Hepatocyte (in vitro differentiated cells): ENCODE measurements around the gene KIFC3. TPM values are rescaled to one million over a fixed set of nuclear protein-coding genes. Genes with fewer than 3 reads are reported as not detected.

ENCODE experiments used
- DNase-seq: peaks from one replicate; pipeline ENCODE4 v3.0.0-alpha.2; 2016; ENCODE audit warnings: low spot score
- H2AFZ ChIP-seq: fragments of 200-600 bp; sonication (generic); 2 replicates; pipeline ENCODE4 v1.6.0; 2016; ENCODE audit warnings: antibody characterized with exemption, mild to moderate bottlenecking
- H3K27ac ChIP-seq: fragments of 200-600 bp; sonication (generic); 2 replicates; pipeline ENCODE4 v1.5.1; 2016; ENCODE audit warnings: mild to moderate bottlenecking
- H3K27me3 ChIP-seq: fragments of 200-600 bp; sonication (generic); 2 replicates; pipeline ENCODE4 v1.6.1; 2016
- H3K36me3 ChIP-seq: fragments of 200-600 bp; sonication (generic); replicated peaks from 2 replicates; pipeline ENCODE4 v1.5.1; 2016; ENCODE audit warnings: low read depth; ENCODE audit not compliant: insufficient read depth
- H3K4me1 ChIP-seq: fragments of 200-600 bp; sonication (generic); 2 replicates; pipeline ENCODE4 v1.5.1; 2016; ENCODE audit warnings: mild to moderate bottlenecking, moderate library complexity; ENCODE audit not compliant: insufficient read depth
- H3K4me2 ChIP-seq: fragments of 200-600 bp; sonication (generic); 2 replicates; pipeline ENCODE4 v1.6.0; 2016
- H3K4me3 ChIP-seq: fragments of 200-600 bp; sonication (generic); 2 replicates; pipeline ENCODE4 v1.5.1; 2016; ENCODE audit warnings: mild to moderate bottlenecking
- H3K79me2 ChIP-seq: fragments of 200-600 bp; sonication (generic); 2 replicates; pipeline ENCODE4 v1.6.0; 2017; ENCODE audit warnings: mild to moderate bottlenecking
- H3K9me2 ChIP-seq: fragments of 200-600 bp; sonication (generic); replicated peaks from 2 replicates; pipeline ENCODE4 v1.6.0; 2017; ENCODE audit warnings: mild to moderate bottlenecking; ENCODE audit not compliant: insufficient read depth
- H3K9me3 ChIP-seq: fragments of 200-600 bp; sonication (generic); 2 replicates; pipeline ENCODE4 v1.5.1; 2016; ENCODE audit warnings: low read depth, mild to moderate bottlenecking
- H4K20me1 ChIP-seq: fragments of 200-600 bp; sonication (generic); 2 replicates; pipeline ENCODE4 v1.6.0; 2016; ENCODE audit warnings: mild to moderate bottlenecking; ENCODE audit not compliant: insufficient read depth, poor library complexity, severe bottlenecking
- EZH2 ChIP-seq: fragments of 200-600 bp; sonication (generic); IDR thresholded peaks from 2 replicates; pipeline ENCODE4 v1.6.1; 2016; ENCODE audit warnings: antibody characterized with exemption, mild to moderate bottlenecking, borderline replicate concordance
- EZH2phosphoT487 ChIP-seq: fragments of 200-600 bp; sonication (generic); IDR thresholded peaks from one replicate; pipeline ENCODE4 v1.6.1; 2018; ENCODE audit warnings: antibody characterized with exemption, mild to moderate bottlenecking, low read depth, moderate library complexity; ENCODE audit not compliant: unreplicated experiment, severe bottlenecking
- WGBS: methylation state at CpG from one replicate; pipeline ENCODE4 v1.1.6; 2016; ENCODE audit warnings: low lambda C conversion rate; ENCODE audit errors: missing lambda C conversion rate; 5-methylcytosine and 5-hydroxymethylcytosine counted together
- polyA plus RNA-seq: library from polyadenylated mRNA; unstranded; fragments of >200 nt; fragmentation: Nextera tagmentation; extraction: Ambion mirVana; gene quantifications from 2 replicates; pipeline ENCODE4 v1.2.1, GENCODE V29; 2016
- total RNA-seq: library from RNA; depleted of rRNA; stranded (reverse); fragments of >200 nt; gene quantifications from 2 replicates; pipeline ENCODE4 v1.2.3, GENCODE V29; 2014
- TF ChIP-seq, protein P1 (sequence below): fragments of 200-600 bp; sonication (generic); IDR thresholded peaks from 2 replicates; pipeline ENCODE4 v1.5.1; 2016; ENCODE audit warnings: antibody characterized with exemption, mild to moderate bottlenecking; ENCODE audit not compliant: poor library complexity

KIFC3 gene
- total and polyA plus RNA-seq, 2 experiments from 2014 or later: 49.7 to 55.3 TPM

GRCh38 chr16:57804111-57804837 is 2.0 kb upstream of the KIFC3 start:
- WGBS: 67% methylated on average over 5 of the region's 5 CpGs
- H2AFZ ChIP-seq: no peak overlapping the region
- H3K27me3 ChIP-seq: no peaks in the 10 kb centered on the region
- no peak for DNase-seq
- peak overlapping the region; percentile 96 for H3K27ac ChIP-seq
- H4K20me1 ChIP-seq: no peaks in the 10 kb centered on the region
- no peak overlapping the region for H3K4me3 ChIP-seq
- peaks cover 27% of the 10 kb centered on the region for H3K79me2 ChIP-seq
- TF ChIP-seq EZH2: no peak
- no peak for TF ChIP-seq EZH2phosphoT487
- TF ChIP-seq, protein P1, sequence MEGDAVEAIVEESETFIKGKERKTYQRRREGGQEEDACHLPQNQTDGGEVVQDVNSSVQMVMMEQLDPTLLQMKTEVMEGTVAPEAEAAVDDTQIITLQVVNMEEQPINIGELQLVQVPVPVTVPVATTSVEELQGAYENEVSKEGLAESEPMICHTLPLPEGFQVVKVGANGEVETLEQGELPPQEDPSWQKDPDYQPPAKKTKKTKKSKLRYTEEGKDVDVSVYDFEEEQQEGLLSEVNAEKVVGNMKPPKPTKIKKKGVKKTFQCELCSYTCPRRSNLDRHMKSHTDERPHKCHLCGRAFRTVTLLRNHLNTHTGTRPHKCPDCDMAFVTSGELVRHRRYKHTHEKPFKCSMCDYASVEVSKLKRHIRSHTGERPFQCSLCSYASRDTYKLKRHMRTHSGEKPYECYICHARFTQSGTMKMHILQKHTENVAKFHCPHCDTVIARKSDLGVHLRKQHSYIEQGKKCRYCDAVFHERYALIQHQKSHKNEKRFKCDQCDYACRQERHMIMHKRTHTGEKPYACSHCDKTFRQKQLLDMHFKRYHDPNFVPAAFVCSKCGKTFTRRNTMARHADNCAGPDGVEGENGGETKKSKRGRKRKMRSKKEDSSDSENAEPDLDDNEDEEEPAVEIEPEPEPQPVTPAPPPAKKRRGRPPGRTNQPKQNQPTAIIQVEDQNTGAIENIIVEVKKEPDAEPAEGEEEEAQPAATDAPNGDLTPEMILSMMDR: no peak
- peak overlapping the region; percentile 90 for H3K4me2 ChIP-seq
- H3K9me3 ChIP-seq: no peaks in the 10 kb centered on the region
- H3K9me2 ChIP-seq: no peaks in the 10 kb centered on the region
- H3K36me3 ChIP-seq: no peaks in the 10 kb centered on the region
- peaks cover 54% of the 10 kb centered on the region for H3K4me1 ChIP-seq

- Histone ChIP-seq H3K4me1 (peaks cover 57% of the 10 kb centered on the region), H2AFZ (peak overlapping the region; percentile 47), H3K79me2 (peaks cover 35% of the 10 kb centered on the region), H3K9me2 (no peaks in the 10 kb centered on the region), H3K36me3 (no peaks in the 10 kb centered on the region), H3K27me3 (no peaks in the 10 kb centered on the region), H4K20me1 (no peaks in the 10 kb centered on the region), H3K4me2 (peak overlapping the region; percentile 90), H3K27ac (peak overlapping the region; percentile 96), H3K9me3 (no peaks in the 10 kb centered on the region), H3K4me3 (no peak overlapping the region)
- TF ChIP-seq EZH2 (no peak), EZH2phosphoT487 (no peak)
- TF ChIP-seq, protein P1: no peak
- 39% methylated on average over 15 of the region's 16 CpGs for WGBS
- peak; percentile 17 for DNase-seq
Measured at GRCh38 chr16:57803134-57803990, 1.1 kb upstream of the KIFC3 start.

- H3K27ac ChIP-seq: peak overlapping the region; percentile 96
- peak overlapping the region; percentile 54 for H2AFZ ChIP-seq
- H3K36me3 ChIP-seq: no peaks in the 10 kb centered on the region
- peaks cover 35% of the 10 kb centered on the region for H3K79me2 ChIP-seq
- H3K4me1 ChIP-seq: peaks cover 61% of the 10 kb centered on the region
- DNase-seq: peak; percentile 53
- peak overlapping the region; percentile 57 for H3K4me3 ChIP-seq
- 6% methylated on average over 23 of the region's 45 CpGs for WGBS
- no peaks in the 10 kb centered on the region for H3K9me3 ChIP-seq
- no peaks in the 10 kb centered on the region for H4K20me1 ChIP-seq
- H3K9me2 ChIP-seq: no peaks in the 10 kb centered on the region
- TF ChIP-seq EZH2 (no peak), EZH2phosphoT487 (no peak)
- TF ChIP-seq, protein P1: no peak
- H3K27me3 ChIP-seq: no peaks in the 10 kb centered on the region
- peak overlapping the region; percentile 90 for H3K4me2 ChIP-seq
Measured at GRCh38 chr16:57801809-57802340, 416 bp downstream of the KIFC3 start.
